Hepatocyte (in vitro differentiated cells): ENCODE data around the gene CDC42BPB. TPM values are rescaled to one million over a fixed set of nuclear protein-coding genes. Genes with fewer than 3 reads are reported as not detected.
"Not testable (repeated sequence)": the region's sequence is repeated elsewhere in the genome, so short reads cannot be mapped to it uniquely, and the experiment has no call there.

Experiments
- DNase-seq: peaks from one replicate; pipeline ENCODE4 v3.0.0-alpha.2; 2016; ENCODE audit warnings: low spot score
- H2AFZ ChIP-seq: fragments of 200-600 bp; sonication (generic); 2 replicates; pipeline ENCODE4 v1.6.0; 2016; ENCODE audit warnings: antibody characterized with exemption, mild to moderate bottlenecking
- H3K27ac ChIP-seq: fragments of 200-600 bp; sonication (generic); 2 replicates; pipeline ENCODE4 v1.5.1; 2016; ENCODE audit warnings: mild to moderate bottlenecking
- H3K27me3 ChIP-seq: fragments of 200-600 bp; sonication (generic); 2 replicates; pipeline ENCODE4 v1.6.1; 2016
- H3K36me3 ChIP-seq: fragments of 200-600 bp; sonication (generic); replicated peaks from 2 replicates; pipeline ENCODE4 v1.5.1; 2016; ENCODE audit warnings: low read depth; ENCODE audit not compliant: insufficient read depth
- H3K4me1 ChIP-seq: fragments of 200-600 bp; sonication (generic); 2 replicates; pipeline ENCODE4 v1.5.1; 2016; ENCODE audit warnings: mild to moderate bottlenecking, moderate library complexity; ENCODE audit not compliant: insufficient read depth
- H3K4me2 ChIP-seq: fragments of 200-600 bp; sonication (generic); 2 replicates; pipeline ENCODE4 v1.6.0; 2016
- H3K4me3 ChIP-seq: fragments of 200-600 bp; sonication (generic); 2 replicates; pipeline ENCODE4 v1.5.1; 2016; ENCODE audit warnings: mild to moderate bottlenecking
- H3K79me2 ChIP-seq: fragments of 200-600 bp; sonication (generic); 2 replicates; pipeline ENCODE4 v1.6.0; 2017; ENCODE audit warnings: mild to moderate bottlenecking
- H3K9me2 ChIP-seq: fragments of 200-600 bp; sonication (generic); replicated peaks from 2 replicates; pipeline ENCODE4 v1.6.0; 2017; ENCODE audit warnings: mild to moderate bottlenecking; ENCODE audit not compliant: insufficient read depth
- H3K9me3 ChIP-seq: fragments of 200-600 bp; sonication (generic); 2 replicates; pipeline ENCODE4 v1.5.1; 2016; ENCODE audit warnings: low read depth, mild to moderate bottlenecking
- H4K20me1 ChIP-seq: fragments of 200-600 bp; sonication (generic); 2 replicates; pipeline ENCODE4 v1.6.0; 2016; ENCODE audit warnings: mild to moderate bottlenecking; ENCODE audit not compliant: insufficient read depth, poor library complexity, severe bottlenecking
- CTCF ChIP-seq: fragments of 200-600 bp; sonication (generic); IDR thresholded peaks from 2 replicates; pipeline ENCODE4 v1.5.1; 2016; ENCODE audit warnings: antibody characterized with exemption, mild to moderate bottlenecking; ENCODE audit not compliant: poor library complexity
- EZH2 ChIP-seq: fragments of 200-600 bp; sonication (generic); IDR thresholded peaks from 2 replicates; pipeline ENCODE4 v1.6.1; 2016; ENCODE audit warnings: antibody characterized with exemption, mild to moderate bottlenecking, borderline replicate concordance
- EZH2phosphoT487 ChIP-seq: fragments of 200-600 bp; sonication (generic); IDR thresholded peaks from one replicate; pipeline ENCODE4 v1.6.1; 2018; ENCODE audit warnings: antibody characterized with exemption, mild to moderate bottlenecking, low read depth, moderate library complexity; ENCODE audit not compliant: unreplicated experiment, severe bottlenecking
- WGBS: methylation state at CpG from one replicate; pipeline ENCODE4 v1.1.6; 2016; ENCODE audit warnings: low lambda C conversion rate; ENCODE audit errors: missing lambda C conversion rate; 5-methylcytosine and 5-hydroxymethylcytosine counted together
- polyA plus RNA-seq: library from polyadenylated mRNA; unstranded; fragments of >200 nt; fragmentation: Nextera tagmentation; extraction: Ambion mirVana; gene quantifications from 2 replicates; pipeline ENCODE4 v1.2.1, GENCODE V29; 2016
- total RNA-seq: library from RNA; depleted of rRNA; stranded (reverse); fragments of >200 nt; gene quantifications from 2 replicates; pipeline ENCODE4 v1.2.3, GENCODE V29; 2014

Gene CDC42BPB
- total and polyA plus RNA-seq, 2 experiments from 2014 or later, result 10.2 to 60.6 TPM

DNA sequence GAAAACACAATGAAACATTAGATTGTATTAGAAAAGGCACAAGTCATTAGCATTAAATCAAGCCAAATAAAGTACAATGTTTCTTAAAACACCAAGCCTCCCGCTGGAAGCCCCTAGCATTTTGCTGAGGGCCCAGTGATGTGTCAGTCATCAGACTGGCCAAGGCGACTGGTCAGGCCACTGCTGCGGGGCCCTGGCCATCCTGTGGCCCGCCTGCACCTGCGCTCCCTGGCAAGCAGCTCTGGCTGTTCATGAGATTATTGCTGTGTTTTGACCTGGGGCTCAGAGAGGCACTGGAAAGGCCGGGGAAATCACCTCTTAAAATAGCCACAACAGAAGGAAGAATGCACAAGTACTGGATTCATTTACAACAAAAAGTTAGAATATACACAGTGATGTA lies 159.1 kb downstream of the CDC42BPB start:
- no peaks in the 10 kb centered on the region for H3K79me2 ChIP-seq
- TF ChIP-seq EZH2, result no peak
- TF ChIP-seq EZH2phosphoT487, result no peak
- TF ChIP-seq CTCF, result no peak
- 92% methylated on average over 6 of the region's 6 CpGs for WGBS
- H3K27me3 ChIP-seq, result no peaks in the 10 kb centered on the region
- H3K9me3 ChIP-seq, result no peaks in the 10 kb centered on the region
- H3K27ac ChIP-seq, result no peak overlapping the region
- H3K9me2 ChIP-seq, result no peaks in the 10 kb centered on the region
- no peak for DNase-seq
- H3K4me2 ChIP-seq, result no peak overlapping the region
- H3K4me3 ChIP-seq, result no peak overlapping the region
- no peaks in the 10 kb centered on the region for H3K36me3 ChIP-seq
- no peaks in the 10 kb centered on the region for H4K20me1 ChIP-seq
- H2AFZ ChIP-seq, result no peak overlapping the region
- no peaks in the 10 kb centered on the region for H3K4me1 ChIP-seq

GRCh38 chr14:102897299-102898027 lies 159.9 kb downstream of the CDC42BPB start:
- Histone ChIP-seq H3K4me2 (no peak overlapping the region), H3K9me3 (no peaks in the 10 kb centered on the region), H4K20me1 (no peaks in the 10 kb centered on the region), H2AFZ (no peak overlapping the region), H3K9me2 (no peaks in the 10 kb centered on the region), H3K79me2 (no peaks in the 10 kb centered on the region), H3K4me3 (no peak overlapping the region), H3K36me3 (no peaks in the 10 kb centered on the region), H3K27ac (no peak overlapping the region), H3K4me1 (no peaks in the 10 kb centered on the region), H3K27me3 (no peaks in the 10 kb centered on the region)
- TF ChIP-seq EZH2phosphoT487, result no peak
- TF ChIP-seq CTCF, result no peak
- no peak for TF ChIP-seq EZH2
- DNase-seq, result no peak
- WGBS, result 87% methylated on average over 14 of the region's 14 CpGs

GRCh38 chr14:102896735-102897134 lies 160.6 kb downstream of the CDC42BPB start:
- DNase-seq, H3K36me3 ChIP-seq, H3K79me2 ChIP-seq, H3K9me2 ChIP-seq, H3K9me3 ChIP-seq, H3K4me3 ChIP-seq, H3K27ac ChIP-seq, H3K4me2 ChIP-seq, H3K4me1 ChIP-seq, H4K20me1 ChIP-seq, H3K27me3 ChIP-seq, H2AFZ ChIP-seq: not testable (repeated sequence)

DNA sequence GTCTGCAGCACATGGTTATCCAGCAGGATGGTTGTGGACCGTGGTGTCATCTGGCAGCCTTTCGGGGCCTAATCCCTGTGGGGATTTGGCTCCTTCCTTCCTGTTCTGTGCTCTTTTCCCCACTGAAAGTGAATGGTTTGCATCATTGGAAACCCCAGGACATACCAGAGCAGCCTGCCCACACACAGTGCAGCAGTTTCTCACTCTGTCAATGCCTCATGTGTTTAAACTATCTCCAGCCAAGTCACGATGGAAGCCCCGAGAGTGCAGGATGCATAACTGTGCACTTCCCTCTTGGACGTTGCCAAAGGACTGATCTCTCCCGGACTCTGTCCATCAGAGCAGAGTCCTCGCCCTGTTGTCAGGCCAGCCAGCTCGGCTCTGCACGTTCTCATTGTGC lies 163.9 kb downstream of the CDC42BPB start:
- H3K4me3 ChIP-seq, result no peak overlapping the region
- no peak overlapping the region for H3K27ac ChIP-seq
- no peaks in the 10 kb centered on the region for H3K27me3 ChIP-seq
- H3K4me1 ChIP-seq, result no peaks in the 10 kb centered on the region
- DNase-seq, result peak; percentile 55
- no peaks in the 10 kb centered on the region for H3K9me2 ChIP-seq
- WGBS, result 54% methylated on average over 9 of the region's 9 CpGs
- no peak overlapping the region for H3K4me2 ChIP-seq
- no peak for TF ChIP-seq CTCF
- no peak for TF ChIP-seq EZH2
- no peak for TF ChIP-seq EZH2phosphoT487
- H3K79me2 ChIP-seq, result no peaks in the 10 kb centered on the region
- no peaks in the 10 kb centered on the region for H4K20me1 ChIP-seq
- H3K36me3 ChIP-seq, result no peaks in the 10 kb centered on the region
- no peak overlapping the region for H2AFZ ChIP-seq
- no peaks in the 10 kb centered on the region for H3K9me3 ChIP-seq
